NK-92 treated with Interleukin-12 subunit alpha and Interleukin-12 subunit beta, amount 100 ng/mL, for 24 hours (cell line): ENCODE measurements around the gene CHST12.
"Not testable (repeated sequence)": the region's sequence is repeated elsewhere in the genome, so short reads cannot be mapped to it uniquely, and the experiment has no call there.

Source experiments
- DNase-seq: peaks from one replicate; lab custom pipeline; 2025; lab: John Stamatoyannopoulos, UW

The CHST12 gene

DNA sequence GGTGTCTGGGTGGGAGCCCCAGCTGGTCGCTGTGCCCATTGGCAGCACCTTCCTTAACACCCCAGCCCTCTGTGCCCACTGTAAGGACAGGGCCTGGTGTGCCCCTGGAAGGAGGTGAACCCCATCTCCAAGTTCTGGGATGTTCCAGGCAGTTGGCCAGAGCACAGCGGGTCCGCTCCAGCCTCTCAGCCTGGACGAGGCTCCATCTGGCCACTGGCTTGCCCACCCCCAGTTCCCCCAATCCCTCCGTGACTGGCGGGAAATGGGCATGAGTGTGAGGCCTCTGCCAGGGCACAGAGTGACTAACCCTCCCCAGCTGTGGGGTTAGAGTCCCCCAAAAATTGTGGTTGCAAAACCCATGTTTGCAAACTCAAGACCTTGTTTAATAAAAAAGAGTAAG lies 57.2 kb downstream of the CHST12 start:
- DNase-seq = no peak

DNA sequence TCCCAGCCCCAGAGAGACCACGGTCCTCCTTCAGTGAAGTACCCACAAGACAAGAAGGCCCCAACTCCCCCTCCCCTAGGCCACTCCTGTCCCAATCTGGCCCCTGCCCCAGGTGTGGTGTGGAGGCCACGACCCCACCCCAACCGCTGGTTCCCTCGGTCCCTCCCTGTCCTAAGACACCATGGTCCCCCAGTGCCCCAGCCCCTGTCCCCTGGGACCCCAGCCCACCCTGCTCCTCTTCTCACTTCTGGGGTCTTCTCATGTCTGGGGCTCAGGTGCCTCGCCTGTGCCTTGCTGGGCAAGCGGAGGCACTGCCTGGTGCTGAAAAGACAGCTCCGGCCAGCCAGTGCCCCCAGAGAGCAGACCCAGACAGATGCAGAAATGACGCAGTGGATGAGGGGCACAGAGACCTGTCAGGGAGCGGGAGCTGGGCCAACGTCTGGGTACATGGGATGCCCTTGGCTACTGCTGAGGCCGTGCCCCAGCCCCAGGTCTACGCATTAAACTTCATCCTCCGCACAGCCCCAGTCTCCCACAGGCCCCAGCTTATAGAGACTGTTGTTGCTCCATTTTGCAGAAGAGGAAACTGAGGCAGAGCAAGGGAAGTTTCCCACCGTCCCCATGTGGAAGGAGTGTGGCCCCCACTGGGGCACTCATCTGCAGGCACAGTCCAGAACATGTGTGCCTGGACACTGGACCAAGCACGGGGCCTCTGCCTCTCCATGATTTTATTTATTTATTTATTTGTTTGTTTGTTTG lies 58.0 kb downstream of the CHST12 start:
- DNase-seq = no peak

DNA sequence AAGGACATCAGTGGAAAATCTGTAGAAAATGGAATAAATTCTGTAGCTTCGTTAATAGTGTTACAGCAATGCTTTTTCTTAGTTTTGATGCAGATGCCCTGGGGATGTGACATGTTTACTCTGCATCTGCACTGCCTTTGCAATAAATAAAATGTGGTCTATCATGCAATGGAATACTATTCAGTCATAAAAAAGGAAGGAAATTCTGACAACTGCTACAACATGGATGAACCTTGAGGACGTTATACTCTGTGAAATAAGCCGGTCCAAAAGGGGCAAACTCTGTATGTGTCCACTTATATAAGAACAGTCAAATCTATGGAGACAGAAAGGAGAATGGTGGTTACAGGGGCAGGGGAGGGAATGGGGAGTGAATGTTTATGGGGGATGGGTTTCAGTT lies 59.3 kb downstream of the CHST12 start:
- DNase-seq = no peak

DNA sequence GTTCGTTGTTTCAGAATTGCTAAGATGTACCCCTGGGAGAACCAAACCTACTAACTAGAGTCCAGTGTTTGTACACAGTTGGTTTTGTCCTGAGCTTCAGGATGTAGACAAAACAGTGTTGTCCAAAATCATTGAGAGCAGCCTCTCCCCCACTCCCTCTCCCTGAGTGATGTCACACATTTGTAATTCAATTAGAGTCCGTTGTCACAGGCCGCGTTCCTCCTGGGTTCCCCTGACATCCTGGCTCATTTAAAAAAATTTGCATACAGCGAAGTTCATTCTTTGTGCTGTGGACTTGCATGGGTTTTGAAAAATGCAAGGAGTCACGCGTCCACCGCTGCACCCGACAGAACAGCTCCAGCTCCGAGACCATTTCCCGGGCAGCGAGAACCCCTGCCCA lies 62.5 kb downstream of the CHST12 start:
- no peak for DNase-seq

DNA sequence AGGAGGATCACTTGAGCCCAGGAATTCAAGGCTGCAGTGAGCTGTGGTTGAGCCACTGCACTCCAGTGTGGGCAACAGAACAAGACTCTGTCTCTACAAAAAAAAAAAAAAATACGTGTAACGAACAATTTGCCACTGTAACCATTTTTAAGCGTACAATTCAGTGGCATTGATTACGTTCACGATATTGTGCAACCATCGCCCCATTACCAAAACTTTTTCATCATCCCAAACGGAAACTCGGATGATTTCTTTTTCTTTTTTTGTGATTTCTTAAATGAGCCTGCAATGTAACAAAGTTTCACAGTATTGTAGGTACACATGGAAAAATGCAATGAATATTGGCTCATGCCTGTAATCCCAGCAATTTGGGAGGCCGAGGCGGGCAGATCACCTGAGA lies 63.3 kb downstream of the CHST12 start:
- no peak for DNase-seq

DNA sequence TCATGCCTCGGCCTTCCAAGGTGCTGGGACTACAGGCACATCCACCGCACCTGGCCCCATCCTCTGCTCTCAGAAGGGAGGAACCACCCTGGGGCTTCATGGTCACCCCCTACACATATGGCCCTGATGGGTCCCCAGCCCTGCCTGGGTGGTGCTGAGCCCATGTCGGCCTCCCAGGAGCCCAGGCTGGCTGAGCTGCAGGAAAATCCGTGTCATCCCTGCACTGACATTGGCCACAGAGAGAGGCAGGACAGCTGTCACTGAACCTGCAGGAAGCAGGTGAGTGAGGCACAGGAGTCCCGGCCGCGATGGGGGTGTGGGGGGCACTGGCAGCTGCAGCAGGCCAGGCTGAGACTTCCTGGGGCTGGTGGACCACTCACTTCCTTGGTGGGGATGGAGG lies 64.8 kb downstream of the CHST12 start:
- no peak for DNase-seq

DNA sequence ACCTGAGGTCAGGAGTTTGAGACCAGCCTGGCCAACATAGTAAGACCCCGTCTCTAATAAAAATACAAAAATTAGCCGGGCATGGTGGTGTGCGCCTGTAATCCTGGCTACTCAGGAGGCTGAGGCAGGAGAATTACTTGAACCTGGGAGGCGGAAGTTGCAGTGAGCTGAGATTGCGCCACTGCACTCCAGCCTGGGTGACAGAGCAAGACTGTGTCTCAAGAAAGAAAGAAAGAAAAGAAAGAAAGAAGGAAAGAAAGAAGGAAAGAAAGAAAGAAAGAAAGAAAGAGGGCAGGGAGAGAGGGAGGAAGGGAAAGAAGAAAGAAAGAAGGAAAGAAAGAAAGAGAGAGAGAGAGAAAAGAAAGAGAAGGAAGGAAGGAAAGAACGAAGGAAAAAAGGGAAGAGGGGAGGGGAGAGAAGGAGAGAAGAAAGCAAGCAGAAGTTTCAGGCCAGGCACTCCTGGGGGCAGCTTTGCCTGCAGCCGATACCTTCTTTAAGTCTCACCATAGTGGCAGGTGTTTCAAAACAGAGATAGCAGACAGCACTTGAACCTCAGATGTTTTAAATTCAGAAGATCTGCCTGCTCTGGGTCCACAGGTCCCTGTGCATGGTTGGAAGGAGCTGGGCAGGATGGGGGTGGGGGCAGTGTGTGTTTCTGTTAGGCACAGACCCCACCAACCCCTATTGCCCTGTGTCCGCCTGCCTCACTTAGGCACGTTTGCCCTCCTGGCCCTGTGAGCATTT lies 66.2 kb downstream of the CHST12 start:
- not testable (repeated sequence) for DNase-seq

DNA sequence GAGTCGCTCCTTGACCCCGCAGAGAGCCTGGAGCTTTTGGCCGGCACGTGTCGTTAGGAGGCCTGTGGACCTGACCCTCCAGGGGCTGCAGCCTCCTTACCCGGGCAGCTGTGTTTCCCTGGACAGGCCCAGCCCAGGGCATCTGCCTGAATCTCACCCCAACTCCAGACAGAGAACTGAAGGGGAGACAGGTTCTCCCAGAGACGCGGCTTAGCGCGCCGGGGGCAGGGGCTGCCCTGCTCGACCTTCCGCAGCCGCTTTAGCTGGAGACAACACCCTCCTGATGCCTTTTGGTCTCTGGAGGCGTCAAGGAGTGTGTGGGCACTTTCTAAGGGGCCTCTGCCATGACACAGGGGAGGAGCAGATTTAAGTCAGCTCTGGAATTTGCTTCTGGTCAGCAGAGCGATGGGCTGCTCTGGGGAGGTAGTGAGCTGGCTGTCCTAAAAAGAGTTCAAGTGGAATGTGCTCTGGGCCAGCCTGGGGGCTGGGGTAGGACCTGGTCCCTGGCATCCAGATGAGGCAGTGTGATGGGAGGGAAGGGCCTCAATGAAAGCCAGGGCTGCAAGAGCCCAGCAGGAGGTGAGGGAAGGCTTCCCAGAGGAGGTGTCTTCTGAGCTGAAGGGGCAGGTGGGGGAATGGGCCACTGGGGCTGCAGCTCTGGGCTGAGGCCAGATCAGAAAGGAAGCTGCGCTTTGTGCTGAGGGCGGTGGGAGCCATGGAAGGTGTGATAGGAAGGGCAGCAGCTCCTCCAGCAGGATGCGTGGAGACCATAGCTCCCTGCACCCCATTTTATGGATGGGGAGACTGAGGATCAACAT lies 67.0 kb downstream of the CHST12 start:
- no peak for DNase-seq

DNA sequence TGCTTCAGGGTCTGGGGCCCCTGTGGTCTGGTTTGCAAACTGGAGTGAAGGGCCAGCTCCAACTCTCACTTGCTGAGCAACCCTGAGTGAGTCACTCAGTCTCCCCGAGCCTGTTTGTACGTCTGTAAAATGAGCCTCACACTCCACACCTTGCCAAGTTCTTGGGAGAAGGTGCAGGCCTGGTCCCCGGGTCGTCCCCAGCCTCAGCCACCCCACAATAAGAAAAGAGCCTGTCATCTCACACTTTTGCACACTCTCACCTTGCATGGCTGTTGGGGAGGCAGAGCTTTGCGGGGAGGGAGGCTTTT lies 67.6 kb downstream of the CHST12 start:
- DNase-seq = no peak

DNA sequence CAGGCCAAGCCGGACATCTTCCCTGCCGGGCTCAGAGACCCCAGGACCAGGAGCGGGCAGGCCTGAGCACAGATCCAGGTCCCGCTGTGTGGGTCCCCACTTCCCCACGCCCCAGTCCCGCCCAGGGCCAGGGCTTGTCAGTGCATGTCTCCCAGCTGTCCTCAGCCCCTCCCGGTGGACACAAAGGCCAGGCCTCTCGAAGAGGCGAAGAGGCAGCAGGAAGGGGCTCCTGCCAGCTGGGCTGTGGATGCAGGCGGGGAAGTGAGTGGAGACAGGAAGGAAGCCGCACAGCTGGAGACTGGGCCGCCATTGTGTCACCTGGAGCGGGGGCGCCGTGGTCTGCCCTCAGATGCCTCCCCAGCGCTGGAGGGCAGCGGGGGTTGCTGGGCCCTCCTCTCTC lies 68.0 kb downstream of the CHST12 start:
- DNase-seq = no peak

DNA sequence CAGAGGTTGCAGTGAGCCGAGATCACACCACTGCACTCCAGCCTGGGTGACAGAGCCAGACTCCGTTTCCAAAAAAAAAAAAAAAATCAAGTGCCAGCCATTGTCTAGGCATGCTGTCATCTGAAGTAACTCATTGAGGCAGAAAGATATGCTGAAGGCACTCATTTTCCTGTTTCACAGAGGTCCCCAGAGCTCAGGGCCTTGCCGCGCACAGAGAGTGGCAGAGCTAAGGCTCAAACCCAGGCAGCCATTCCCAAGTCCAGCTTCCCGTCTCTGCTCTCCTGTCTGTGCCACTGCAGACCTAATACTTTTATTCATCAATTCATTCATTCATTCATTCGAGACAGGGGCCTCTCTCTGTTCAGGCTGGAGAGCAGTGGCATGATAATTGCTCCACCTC lies 69.3 kb downstream of the CHST12 start:
- no peak for DNase-seq

DNA sequence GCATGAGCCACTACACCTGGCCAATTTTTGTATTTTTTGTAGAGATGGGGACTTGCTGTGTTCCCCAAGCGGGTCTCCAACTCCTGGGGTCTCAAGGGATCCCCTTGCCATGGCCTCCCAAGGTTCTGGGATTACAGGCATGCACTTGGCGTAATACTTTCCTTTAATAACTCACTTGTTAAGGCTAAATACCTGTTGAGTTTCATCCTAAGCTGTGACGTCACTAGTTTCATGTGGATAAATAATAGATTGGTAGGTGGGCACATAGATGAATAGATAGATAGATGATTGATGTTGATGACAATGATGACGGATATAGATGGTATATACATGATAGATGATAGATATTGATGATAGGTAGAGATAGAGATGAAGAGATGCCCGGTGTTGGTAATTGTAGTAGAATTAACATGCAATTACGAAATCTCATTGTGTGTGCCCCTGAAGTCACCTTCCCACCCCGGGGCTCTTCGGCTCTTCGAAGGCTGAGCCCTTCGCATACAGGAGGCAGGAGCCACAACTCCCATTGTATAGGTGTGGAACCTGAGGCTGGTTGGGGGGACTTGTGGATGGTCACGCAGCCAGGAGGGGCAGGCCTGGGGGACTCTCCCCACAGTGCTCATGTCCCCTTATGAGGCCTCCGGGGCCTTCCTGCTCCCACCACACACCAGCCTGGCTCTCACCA lies 70.2 kb downstream of the CHST12 start:
- no peak for DNase-seq

DNA sequence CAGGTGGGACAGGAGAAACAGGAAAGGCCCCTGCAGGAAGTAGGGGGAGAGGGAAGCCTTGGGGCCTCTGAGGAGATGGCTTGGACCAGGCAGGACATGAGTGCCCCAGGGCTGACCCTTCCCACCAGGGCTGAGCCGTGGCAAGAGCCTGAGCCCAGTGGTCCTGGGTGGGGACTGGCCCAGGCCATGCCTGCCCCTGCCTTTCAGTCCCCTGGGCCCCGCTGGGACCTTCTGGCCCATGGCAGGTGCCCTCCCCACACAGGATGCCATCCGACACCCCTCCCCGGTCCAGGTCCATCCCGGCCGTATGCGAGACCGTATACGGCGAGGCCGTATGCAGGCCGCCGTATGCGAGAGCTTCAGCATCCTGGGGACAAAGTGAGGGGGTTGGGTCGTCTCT lies 70.8 kb downstream of the CHST12 start:
- no peak for DNase-seq

DNA sequence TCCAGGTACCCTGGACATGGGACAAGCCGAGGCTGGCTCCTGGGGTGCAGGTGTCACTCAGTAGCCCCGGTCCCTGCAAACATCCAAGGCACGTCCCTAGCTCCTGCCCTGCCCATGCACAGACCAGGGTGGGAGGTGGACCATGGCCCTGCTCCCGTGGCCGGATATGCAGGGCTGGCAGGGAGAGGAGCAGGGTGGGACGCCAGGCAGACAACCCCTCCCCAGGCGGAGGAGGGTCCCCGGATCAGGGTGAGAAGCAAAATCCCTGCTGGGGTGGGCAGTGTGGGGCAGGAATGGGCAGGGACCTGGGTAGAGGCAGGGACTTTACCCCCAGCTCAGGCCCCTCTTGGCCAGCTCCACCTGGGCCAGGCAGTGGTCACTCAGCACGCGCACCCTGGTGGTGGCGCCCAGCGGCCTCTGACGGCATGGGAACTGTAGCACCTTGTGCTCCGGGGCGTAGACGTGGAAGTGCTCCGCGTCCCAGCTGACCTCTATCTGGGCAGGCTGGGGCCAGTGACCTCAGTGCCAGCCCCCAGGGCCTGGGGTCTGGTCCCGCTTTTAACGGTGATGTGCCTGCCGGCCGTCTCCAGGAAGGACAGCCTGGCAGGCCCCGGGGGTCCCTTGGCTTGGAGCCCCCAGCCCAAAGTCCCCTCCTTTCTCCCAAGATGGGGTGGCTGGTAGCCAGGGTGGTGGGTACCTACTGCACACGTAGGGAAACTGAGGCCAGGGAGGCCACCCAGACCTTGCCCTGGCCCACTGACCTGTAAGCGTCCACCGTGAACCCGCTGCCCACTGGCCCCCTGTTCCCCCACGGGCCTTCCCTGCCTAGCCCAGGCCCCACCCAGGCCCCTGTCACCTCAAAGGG lies 71.6 kb downstream of the CHST12 start:
- no peak for DNase-seq

DNA sequence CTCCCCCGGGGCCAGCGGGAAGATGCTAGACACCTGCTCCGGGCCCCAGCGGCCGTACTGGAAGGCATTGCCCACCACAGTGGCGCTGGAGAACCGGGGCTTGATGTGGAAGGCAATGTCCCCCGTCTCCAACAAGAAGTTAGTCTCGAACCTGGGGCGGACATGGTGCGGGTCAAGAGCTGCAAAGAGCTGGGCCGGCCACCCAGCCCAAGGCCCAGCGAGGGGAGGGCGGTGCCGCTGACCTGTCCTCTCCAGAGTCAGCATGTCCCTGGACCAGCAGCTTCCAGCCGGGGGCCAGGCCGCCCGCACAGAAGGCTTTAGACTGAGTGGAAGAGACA lies 72.2 kb downstream of the CHST12 start:
- no peak for DNase-seq

DNA sequence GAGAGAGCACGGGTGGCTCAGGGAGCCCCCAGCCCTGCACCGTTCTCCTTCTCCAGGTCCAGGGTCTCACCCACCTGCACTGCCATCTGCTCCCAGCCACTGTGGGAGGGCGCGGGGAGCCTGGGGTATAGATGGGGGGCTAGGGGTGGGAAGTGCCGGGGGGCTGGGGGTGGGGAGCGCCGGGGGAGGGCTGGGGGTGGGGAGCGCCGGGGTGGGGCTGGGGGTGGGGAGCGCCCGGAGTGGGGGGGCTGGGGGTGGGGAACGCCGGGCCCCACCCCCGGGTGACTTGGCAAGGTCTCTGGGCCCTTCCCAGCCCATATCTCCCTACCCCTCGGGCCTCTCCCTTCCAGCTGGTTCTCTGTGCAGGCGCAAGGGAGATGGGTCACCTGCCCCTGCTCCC lies 72.9 kb downstream of the CHST12 start, which contains the start of gene GRIFIN:
TSS of gene GRIFIN (minus strand) at position 101 of the 400 bp plus-strand sequence. CDS start at position 86, 15 bp downstream.
- DNase-seq = no peak

DNA sequence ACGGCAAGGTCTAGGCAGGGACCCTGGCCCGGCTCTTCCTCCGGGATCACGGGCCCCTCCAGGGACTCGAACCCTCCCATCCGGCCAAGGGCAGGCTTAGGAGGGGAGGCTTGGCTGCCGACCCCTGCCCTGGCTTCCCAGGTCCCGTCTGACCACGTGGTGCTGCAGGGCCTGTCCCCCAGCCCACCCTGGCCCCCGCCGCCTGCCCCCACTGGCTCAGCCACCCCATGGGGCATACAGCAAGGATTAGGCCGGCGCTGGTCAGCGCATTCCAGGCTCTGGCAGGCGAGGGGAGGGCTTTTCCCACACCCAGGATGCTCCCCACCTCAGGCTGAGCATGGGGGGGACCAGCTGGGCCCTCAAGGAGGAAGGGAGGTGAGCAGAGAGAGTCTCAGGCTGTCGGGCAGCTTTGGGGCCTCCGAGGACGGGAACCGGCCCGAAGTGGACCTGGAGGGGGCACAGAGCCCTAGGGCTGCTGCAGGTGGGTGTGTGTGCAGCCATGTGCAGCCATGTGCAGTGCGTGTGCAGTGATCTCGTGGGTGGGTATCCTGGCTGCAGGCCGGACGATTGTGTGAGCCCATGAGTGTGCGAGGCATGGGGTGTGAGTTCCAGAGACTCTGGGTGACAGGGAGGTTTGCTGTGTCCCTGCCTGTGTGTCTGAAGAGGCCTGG lies 73.5 kb downstream of the CHST12 start:
- DNase-seq = no peak

DNA sequence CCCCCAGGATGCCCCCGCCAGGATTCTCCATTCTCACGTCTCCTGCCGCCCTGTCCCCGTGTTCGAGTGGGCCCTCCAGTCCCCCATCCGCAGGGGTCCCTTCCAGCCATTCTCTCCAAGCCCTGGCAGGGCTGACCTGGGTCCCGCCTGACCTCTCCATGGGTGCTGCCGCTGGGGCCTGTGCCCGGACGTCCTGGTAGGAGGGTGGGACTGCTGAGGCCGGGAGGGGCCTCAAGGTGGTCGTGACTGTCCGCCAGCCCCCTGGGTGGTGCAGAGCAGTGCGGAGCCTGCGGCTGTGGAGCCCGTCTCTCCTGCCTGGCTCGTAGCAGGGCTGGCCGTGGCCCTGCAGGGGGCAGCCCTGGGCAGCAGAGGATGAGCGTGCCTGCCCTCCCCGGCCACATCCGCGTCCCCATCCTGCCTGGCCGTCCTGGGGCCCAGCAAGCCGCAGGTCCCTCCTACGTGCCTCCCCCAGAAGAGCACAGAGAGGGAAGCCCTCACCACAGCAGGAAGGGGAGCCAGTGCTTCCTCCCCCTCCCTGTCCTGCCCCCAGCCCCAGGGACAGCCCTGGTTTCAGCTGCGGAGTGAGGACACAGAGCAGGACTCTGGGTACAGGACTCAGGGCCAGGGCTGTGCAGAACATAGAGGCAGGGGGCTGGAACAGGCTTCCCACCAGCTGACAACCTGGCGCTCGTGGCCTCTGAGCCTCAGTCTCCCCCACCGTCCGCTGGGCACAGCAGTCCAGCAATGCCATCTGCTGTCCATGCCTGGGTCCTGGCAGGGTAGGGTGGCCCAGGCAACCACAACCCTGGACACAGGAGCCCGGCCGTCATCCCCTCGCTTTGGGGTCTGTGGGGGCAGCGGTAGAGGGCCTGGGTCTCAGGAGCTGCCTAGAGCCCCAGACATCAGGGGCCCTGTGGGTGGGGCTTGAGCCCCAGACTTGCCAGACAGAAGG lies 74.3 kb downstream of the CHST12 start:
- DNase-seq = peak; percentile 23

DNA sequence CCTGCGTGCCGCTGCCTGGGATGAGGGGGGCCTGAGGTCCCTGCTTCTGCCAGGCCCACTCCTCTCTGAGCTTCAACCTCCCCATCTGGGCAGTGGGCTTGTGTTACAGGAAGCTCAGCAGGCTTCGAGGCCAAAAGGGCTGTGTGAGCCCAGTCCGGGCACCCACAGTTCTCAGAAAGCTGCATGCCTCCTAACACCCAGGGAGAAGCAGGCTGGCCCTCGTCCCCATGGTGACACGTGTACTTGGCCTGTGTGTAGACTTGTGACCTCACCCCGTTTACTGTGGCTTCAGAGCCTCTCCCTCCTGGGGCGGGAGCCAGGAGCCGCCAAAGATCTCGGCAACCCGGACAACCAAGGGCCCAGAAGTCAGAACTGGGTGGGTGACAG lies 75.0 kb downstream of the CHST12 start:
- DNase-seq = no peak

DNA sequence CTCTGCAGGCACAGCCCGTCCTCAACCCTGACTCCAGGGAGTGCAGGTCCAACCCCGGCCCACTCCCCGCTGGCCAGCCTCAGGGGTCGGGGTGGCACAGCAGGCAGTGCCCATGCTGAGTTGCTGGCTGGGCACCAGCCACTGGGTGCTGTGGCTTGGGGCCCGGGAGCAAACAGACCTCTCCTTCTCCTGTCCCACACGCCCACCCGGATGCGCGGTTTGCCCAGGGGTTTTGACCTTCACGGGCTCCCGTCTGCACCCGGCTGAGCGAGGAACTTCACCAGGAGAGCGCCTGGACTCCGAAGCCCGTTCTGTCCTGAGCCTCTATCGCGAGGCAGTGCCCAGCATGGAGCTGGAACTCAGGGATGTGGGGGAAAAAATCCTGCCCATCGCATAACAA lies 75.4 kb downstream of the CHST12 start:
- no peak for DNase-seq
